ENCODE measurements around the gene SAFB. TPM values are rescaled to one million over a fixed set of nuclear protein-coding genes. Genes with fewer than 3 reads are reported as not detected.

Gene SAFB
- total and polyA plus RNA-seq, 2 of the 13 experiments (the other 11 are each of a cell fraction or from before 2014, with no cell fraction given) = 21.0 to 28.4 TPM

DNA sequence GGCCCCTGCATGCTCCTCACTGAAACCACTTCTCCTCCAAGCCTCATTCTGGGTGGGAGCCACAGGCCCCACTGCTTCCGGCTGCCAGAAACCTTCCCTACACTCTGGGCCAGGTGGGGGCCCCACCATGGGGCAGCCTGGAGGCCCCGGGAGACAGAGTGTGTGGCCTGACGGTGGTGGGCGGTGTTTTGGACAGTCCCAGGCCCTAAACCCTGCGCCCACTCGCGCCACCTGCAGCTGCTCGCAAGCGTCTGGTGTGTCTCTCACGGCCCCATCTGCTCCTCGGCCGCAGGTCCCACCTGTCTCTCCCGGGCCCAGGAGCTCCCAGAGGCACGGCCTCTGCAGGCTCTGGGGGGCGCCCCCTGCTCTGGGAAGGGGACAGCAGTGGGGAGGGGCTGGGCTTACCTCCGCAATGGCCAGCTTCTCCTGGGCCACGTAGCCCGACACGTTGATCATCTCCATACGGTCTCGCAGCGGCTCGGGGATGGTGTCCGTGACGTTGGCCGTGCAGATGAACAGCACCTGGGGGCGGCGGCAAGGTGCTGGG lies 72.8 kb downstream of the SAFB start:
- Histone ChIP-seq H2AFZ (ENCODE audit: low read length) (no peak overlapping the region), H3K4me1 (ENCODE audit: insufficient read depth, low read length) (peaks cover 14% of the 10 kb centered on the region; the same call in 1 of the 2 replicates), H3K9ac (ENCODE audit: insufficient read depth, low read depth, low read length) (no peak overlapping the region), H3K27me3 (ENCODE audit: control insufficient read depth in 1 of 2, insufficient read depth in 2 of 2, low read length in 2 of 2) (no peaks in the 10 kb centered on the region; a peak in 1 of 5 replicates), H4K20me1 (ENCODE audit: insufficient read depth, low read length) (peaks cover 36% of the 10 kb centered on the region), H3K79me2 (ENCODE audit: insufficient read depth, low read length) (peaks cover 29% of the 10 kb centered on the region), H3K36me3 (replicated peaks in 1 of 2; ENCODE audit: control insufficient read depth in 1 of 2, insufficient read depth in 2 of 2, low read length in 2 of 2) (peaks cover 36 to 79% of the 10 kb centered on the region in 2 experiments), H3K4me3 (replicated peaks in 1 of 3; ENCODE audit: insufficient read depth in 1 of 3, low read depth in 2 of 3, low read length in 3 of 3) (no peak overlapping the region), H3K9me3 (ENCODE audit: low read length) (no peaks in the 10 kb centered on the region), H3K4me2 (ENCODE audit: low read depth, low read length) (no peak overlapping the region), H3K27ac (ENCODE audit: extremely low read length, insufficient read depth, low read length) (no peak overlapping the region)
- intact Hi-C loops (cut with micrococcal nuclease; ENCODE audit: unreplicated experiment) = no loop called here
- ATAC-seq = no peak
- TF ChIP-seq ZNF354B (CRISPR knock-in tag; IDR thresholded peaks at IDR 0.05) (no peak), NFKBIZ (CRISPR knock-in tag; IDR thresholded peaks at IDR 0.05) (no peak), POLR2G (IDR thresholded peaks at IDR 0.05; ENCODE audit: low read depth, low read length) (peak; percentile 3; the same call in 1 of the 2 replicates), POLR2A (IDR thresholded peaks at IDR 0.05; ENCODE audit: insufficient read depth in 1 of 2, low read depth in 2 of 2, low read length in 2 of 2) (peak in 1 of 2 experiments; percentile 23; a peak in 1 of 4 replicates)
- DNase-seq (ENCODE audit: low spot score) = no peak
- POLR2A ChIA-PET = interaction anchor here (1.2 to 1.4 kb wide), 2 partner anchors 23 to 25 kb away, joined by 4 to 9 read pairs; partner anchors contain the start of genes CATSPERD and LONP1
- BruUV-seq (replicated peaks) = no TSS peak
- CTCF ChIA-PET (ENCODE audit: low intra/inter-chr PET ratio, low total read pairs) = no interaction called here
- 94% methylated on average over 9 of the region's 28 CpGs for WGBS (ENCODE audit: low lambda C conversion rate)
- in situ Hi-C loops (cut with HindIII; ENCODE audit: extremely low pct_ligation_motif_present, low pct_unique_long_range_greater_than_20kb) = no loop called here
- no peak for FAIRE-seq

DNA sequence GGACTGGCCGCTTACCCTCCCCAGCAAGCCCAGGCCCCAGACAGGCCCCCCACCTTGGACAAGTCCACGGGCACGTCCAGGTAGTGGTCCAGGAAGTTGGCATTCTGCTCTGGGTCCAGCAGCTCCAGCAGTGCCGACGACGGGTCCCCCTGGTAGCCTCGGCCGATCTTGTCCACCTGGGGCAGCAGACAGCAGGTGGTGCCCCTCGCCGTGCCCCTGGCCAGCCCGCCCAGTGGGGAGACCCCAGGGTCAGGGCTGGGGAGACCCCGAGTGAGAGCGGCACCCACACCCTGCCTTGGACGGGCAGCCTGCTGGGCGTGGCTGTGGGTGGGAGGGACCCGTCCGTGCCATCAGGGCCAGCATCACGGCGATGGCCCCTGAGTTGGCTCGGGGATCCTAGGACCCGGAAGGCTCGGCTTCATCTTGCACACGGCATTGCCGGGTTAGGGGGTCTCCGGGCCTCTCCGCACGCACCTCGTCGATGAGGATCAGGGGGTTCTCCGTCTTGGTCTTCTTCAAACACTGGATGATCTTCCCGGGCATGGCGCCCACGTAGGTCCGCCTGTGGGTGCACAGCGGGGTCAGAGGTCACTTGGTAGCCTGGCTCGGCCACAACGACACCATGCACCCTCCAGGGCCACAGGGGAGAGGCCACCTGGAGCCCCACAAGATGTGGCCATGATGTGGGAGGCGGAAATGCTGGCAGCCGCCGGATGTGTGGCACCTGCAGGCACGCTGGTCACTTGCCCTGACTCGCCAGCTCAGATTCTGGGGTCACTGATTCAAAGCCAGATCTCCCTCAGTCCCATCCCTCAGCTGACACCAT lies 73.5 kb downstream of the SAFB start:
- Histone ChIP-seq H3K9ac (ENCODE audit: insufficient read depth, low read depth, low read length) (no peak overlapping the region), H3K27ac (ENCODE audit: extremely low read length, insufficient read depth, low read length) (no peak overlapping the region), H2AFZ (ENCODE audit: low read length) (no peak overlapping the region), H3K4me2 (ENCODE audit: low read depth, low read length) (no peak overlapping the region), H3K27me3 (ENCODE audit: control insufficient read depth in 1 of 2, insufficient read depth in 2 of 2, low read length in 2 of 2) (no peaks in the 10 kb centered on the region), H3K36me3 (replicated peaks in 1 of 2; ENCODE audit: control insufficient read depth in 1 of 2, insufficient read depth in 2 of 2, low read length in 2 of 2) (peaks cover 38 to 82% of the 10 kb centered on the region in 2 experiments), H3K79me2 (ENCODE audit: insufficient read depth, low read length) (peaks cover 22% of the 10 kb centered on the region), H3K4me1 (ENCODE audit: insufficient read depth, low read length) (peaks cover 14% of the 10 kb centered on the region; the same call in 1 of the 2 replicates), H3K4me3 (replicated peaks in 1 of 3; ENCODE audit: insufficient read depth in 1 of 3, low read depth in 2 of 3, low read length in 3 of 3) (no peak overlapping the region), H4K20me1 (ENCODE audit: insufficient read depth, low read length) (peaks cover 30% of the 10 kb centered on the region), H3K9me3 (ENCODE audit: low read length) (no peaks in the 10 kb centered on the region)
- WGBS (ENCODE audit: low lambda C conversion rate) = 91% methylated on average over 14 of the region's 42 CpGs
- no TSS peak for BruUV-seq (replicated peaks)
- CTCF ChIA-PET (ENCODE audit: low intra/inter-chr PET ratio, low total read pairs) = no interaction called here
- ATAC-seq (no peak), DNase-seq (ENCODE audit: low spot score) (no peak), FAIRE-seq (no peak)
- intact Hi-C loops (cut with micrococcal nuclease; ENCODE audit: unreplicated experiment) = no loop called here
- in situ Hi-C loops (cut with HindIII; ENCODE audit: extremely low pct_ligation_motif_present, low pct_unique_long_range_greater_than_20kb) = no loop called here
- POLR2A ChIA-PET = interaction anchor here (1.2 to 1.4 kb wide), 2 partner anchors 22 to 24 kb away, joined by 4 to 9 read pairs; partner anchors contain the start of genes CATSPERD and LONP1
- no peak for TF ChIP-seq ZSCAN9 (CRISPR knock-in tag; IDR thresholded peaks at IDR 0.05; ENCODE audit: borderline replicate concordance)
- TF ChIP-seq SMAD9 (CRISPR knock-in tag; IDR thresholded peaks at IDR 0.05) = no peak
- TF ChIP-seq MAFK (conservative IDR thresholded peaks at IDR 0.05 in 1 of 2, IDR thresholded peaks at IDR 0.05 in 1 of 2; ENCODE audit: low read length in 2 of 2) = no peak
- TF ChIP-seq AGO2 (optimal IDR thresholded peaks at IDR 0.05; ENCODE audit: low read depth, low read length) = peak; percentile 91
- TF ChIP-seq ZC3H13 (CRISPR knock-in tag; IDR thresholded peaks at IDR 0.05) = 0 out of 2 replicates have a peak, but pooled peaks have one; percentile 61
- TF ChIP-seq SNAPC2 (CRISPR knock-in tag; IDR thresholded peaks at IDR 0.05) = no peak
- TF ChIP-seq, protein P1, sequence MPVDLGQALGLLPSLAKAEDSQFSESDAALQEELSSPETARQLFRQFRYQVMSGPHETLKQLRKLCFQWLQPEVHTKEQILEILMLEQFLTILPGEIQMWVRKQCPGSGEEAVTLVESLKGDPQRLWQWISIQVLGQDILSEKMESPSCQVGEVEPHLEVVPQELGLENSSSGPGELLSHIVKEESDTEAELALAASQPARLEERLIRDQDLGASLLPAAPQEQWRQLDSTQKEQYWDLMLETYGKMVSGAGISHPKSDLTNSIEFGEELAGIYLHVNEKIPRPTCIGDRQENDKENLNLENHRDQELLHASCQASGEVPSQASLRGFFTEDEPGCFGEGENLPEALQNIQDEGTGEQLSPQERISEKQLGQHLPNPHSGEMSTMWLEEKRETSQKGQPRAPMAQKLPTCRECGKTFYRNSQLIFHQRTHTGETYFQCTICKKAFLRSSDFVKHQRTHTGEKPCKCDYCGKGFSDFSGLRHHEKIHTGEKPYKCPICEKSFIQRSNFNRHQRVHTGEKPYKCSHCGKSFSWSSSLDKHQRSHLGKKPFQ (CRISPR knock-in tag; IDR thresholded peaks at IDR 0.05; ENCODE audit: insufficient replicate concordance) = no peak
- TF ChIP-seq U2AF1 (optimal IDR thresholded peaks at IDR 0.05; ENCODE audit: low read depth, low read length) = no peak
- TF ChIP-seq ZNF589 (CRISPR knock-in tag; conservative IDR thresholded peaks at IDR 0.05) = 0 out of 2 replicates have a peak, but pooled peaks have one; percentile 40
- TF ChIP-seq RBFOX2 (IDR thresholded peaks at IDR 0.05; ENCODE audit: low read depth, low read length) = peak; percentile 77
